HG03097 (cell line): ENCODE data around the gene P2RY4.
"Not testable (repeated sequence)": the region's sequence is repeated elsewhere in the genome, so short reads cannot be mapped to it uniquely, and the experiment has no call there.

ENCODE experiments used
- ATAC-seq: cut with Tn5 transposase; IDR thresholded peaks from one replicate; pipeline ENCODE4 v1.9.1; 2021; ENCODE audit not compliant: unreplicated experiment, low FRiP score

P2RY4 gene

DNA sequence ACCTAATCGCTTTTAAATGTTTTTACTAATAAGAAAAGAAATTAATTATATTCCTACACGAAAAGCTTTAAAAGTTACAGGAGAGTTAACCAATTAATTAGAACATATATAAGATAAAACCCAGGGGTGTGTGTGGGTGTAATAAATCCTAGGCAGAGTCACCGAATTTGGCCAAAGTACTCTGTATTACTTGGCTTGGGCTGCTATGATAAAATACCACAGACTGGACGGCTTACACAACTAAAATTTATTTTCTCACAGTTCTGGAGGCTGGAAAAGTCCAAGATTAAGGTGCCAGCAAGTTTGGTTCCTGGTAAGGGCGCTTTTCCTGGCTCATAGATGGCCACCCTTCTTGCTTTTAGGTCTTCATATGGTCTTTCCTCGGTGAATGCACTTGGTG, 15.1 kb downstream of the P2RY4 start:
- no peak for ATAC-seq

DNA sequence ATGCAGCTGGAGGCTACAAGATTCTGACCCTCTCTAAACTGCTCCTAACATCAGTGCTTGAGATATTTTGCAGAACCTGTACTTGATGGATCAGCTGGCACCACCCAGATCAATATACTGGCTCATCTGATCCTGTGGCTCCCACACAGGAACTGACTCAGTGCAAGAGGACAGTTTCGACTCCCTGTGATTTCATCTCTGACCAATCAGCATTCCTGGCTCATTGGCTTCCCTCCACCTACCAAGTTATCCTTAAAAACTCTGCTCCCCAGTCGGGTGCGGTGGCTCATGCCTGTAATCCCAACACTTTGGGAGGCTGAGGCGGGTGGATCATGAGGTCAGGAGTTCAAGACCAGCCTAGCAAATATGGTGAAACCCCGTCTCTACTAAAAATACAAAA, 16.4 kb downstream of the P2RY4 start:
- not testable (repeated sequence) for ATAC-seq

GRCh38 chrX:70241501-70241900, 18.5 kb downstream of the P2RY4 start:
- ATAC-seq, result no peak

DNA sequence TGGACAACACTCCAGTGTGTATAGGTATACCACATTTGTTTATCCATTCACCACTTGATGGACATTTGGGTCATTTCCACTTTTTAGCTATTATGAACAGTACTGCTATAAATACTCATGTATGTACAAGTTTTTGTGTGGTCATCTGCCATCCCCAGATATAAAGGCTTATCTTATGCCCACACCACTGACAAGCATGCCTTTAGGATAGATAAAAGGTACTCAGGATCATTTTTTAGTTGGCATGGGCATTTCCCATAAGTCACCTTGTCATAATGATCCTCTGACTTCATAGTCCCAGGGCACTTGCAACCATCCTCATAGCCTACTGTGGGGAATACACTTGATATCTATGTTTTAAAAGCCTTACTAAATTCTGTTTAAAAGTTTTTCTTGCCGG, 19.3 kb downstream of the P2RY4 start:
- no peak for ATAC-seq

GRCh38 chrX:70234355-70234754, 25.6 kb downstream of the P2RY4 start, which contains the start of gene AWAT1:
AWAT1 (plus strand) TSS chrX:70234655; CDS start chrX:70234696, 41 bp downstream.
- ATAC-seq, result no peak

- ATAC-seq, result no peak
Measured at GRCh38 chrX:70231666-70232065, 28.3 kb downstream of the P2RY4 start.

DNA sequence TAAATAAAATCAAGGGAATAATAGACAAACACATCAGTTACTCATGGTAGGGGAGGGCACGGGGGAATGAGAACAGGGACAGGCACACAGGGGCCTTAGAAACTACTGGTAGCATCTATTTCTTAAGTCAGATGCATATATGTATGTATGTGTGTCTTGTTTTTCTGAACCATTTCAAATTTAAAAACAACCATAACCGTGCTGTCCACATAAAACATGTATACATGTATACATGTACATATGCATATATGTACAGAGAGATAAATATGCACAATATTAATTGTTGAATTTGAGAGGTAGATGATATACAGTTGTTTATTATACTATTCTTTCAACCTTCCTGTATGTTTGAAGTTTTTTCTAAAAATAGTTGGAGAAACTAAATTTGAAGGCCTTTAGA, 33.3 kb downstream of the P2RY4 start:
- ATAC-seq, result no peak

DNA sequence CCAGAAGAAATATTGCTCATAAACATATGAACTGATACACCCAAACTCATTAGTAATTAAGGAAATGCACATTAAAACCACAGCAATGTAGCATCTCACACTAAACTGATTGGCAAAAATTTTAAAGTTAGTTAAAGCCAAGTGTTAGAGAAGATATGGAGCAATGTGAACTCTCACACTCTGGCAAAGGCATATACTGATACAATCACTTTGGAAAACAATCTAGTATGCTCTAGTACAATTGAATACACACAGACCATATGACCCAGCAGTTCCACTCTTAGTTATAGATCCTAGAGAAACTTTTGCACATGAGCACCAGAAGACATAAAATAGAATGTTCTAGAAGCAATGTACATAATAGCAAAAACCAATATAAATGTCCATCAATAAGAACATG, 34.0 kb downstream of the P2RY4 start:
- ATAC-seq, result no peak

DNA sequence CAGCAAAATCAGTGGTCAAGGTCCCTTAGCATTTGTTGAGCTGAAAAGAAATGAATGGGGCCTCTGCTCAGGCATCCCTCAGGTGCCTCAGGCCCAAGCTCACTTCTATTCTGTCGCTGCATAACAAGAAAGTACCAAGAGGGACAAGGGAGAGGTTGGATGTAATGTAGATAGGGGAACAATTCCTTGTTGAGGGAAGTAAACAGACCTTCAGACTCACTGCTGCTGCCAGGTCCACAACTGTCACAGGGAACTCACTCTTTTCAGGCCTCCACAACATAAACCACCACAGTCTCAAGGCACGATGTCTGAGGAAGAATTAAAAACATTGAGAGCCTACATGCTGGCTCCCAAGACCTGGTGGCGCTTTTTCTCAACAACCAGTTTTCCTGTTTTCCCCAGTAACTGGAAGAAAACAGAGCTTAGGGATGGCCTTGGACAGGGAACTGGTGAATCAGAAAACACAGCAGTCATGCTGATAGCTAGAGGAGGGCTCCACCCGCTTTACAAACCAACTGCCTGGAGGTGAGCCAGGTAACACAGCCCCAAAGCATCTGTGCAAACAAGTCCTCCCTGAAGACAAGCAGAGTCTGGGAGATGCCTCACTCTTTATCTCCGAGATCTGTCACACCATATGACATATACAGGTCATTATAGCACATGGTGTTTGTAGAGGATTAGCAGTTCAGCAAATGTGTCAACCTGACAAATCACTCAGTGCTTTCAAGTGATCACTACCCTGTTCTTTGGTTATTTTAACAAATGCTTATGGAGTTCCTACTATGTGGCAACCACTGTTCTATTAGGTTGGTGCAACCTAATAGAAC, 39.9 kb downstream of the P2RY4 start:
- no peak for ATAC-seq

DNA sequence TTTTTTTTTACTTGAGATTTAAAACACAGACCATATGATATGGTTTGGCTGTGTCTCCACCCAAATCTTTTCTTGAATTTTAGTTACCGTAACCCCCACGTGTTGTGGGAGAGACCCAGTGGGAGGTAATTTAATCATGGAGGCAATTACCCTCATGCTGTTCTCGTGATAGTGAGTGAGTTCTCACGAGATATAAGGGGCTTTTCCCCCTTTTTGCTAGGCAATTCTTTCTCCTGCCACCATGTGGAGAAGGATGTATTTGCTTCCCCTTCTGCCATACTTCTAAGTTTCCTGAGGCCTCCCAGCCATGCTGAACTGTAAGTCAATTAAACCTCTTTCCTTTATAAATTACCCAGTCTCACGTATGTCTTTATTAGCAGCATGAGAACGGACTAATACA, 50.4 kb downstream of the P2RY4 start:
- ATAC-seq, result not testable (repeated sequence)

- no peak for ATAC-seq
Measured at GRCh38 chrX:70208479-70208878, 51.5 kb downstream of the P2RY4 start.
